GM19193 (cell line): Measurements from ENCODE around the gene WHRN.

Experiments used
- POLR2A ChIP-seq: IDR thresholded peaks from 4 replicates; pipeline ENCODE4 v1.6.1; 2011; ENCODE audit not compliant: insufficient read depth, insufficient read length; ENCODE audit errors: extremely low read depth

The WHRN gene

DNA sequence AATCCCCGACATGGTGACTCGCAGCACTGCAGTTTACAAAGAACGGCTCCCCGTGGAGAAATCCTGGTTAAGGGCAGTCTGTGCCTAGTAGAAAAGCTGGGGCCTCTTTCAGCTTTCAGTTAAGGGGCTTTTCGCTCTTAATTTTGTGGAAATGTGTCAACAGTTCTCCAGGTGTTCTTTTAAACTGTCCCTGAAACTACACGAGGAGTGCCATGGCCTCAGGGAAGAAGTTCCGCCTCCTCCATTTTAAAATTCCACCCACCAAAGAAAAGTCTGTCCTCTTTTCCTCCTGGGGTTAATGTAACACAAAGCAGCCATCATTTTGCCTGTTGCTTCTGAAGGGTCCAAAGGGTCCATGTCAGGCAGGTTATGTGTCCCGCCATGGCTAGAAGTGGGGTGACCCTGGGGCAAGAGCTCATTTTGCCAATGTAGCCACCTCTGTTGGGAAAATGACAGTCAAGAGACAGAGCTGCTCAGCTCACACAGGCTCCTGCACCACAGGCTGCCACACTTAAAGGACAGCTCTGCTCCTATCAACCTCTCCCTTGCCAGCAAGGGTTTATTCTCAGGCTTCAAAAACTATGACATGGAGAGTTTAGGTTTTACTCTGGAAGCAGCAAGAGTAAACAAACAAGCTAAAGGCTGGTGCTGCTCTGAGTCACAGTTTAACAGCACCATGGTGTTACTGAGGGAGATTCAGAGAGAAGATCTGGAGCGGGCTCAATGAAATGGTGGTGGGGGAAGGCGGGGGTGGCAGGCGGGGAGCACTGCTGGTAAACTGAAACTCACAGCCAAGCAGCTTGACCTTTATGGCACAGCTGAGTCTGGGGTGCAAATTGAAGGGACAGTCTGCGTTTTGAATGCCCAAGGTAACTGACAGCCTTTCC is 3.2 kb downstream of the WHRN start:
- no peak for TF ChIP-seq POLR2A

DNA sequence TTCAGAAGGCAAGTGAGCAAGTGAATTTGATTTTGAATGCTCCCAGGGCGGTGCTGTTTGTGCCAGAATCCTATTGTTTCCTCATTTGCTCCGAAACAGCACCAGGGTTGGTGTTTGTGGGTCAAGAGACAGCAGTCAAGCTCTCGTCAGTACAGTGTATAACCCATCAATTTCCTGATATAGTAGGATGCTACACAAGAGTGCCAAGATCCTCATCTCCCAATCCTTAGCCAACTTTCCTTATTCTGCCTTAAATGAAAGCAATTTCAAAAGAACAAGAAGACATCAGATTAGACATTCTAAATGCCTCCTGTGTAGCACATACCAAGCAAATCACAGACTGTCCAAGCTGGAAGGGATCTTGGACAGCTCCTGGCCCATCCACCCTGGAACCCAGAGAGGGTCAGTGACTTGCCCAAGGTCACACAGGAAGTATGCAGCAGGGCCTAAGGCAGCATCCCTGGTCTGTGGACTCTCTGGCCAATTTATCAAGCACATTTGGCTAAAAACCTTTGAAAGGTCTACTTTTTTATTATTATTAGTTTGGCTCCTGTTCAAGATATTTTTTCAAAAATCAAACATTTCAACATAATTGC is 4.5 kb downstream of the WHRN start:
- no peak for TF ChIP-seq POLR2A

DNA sequence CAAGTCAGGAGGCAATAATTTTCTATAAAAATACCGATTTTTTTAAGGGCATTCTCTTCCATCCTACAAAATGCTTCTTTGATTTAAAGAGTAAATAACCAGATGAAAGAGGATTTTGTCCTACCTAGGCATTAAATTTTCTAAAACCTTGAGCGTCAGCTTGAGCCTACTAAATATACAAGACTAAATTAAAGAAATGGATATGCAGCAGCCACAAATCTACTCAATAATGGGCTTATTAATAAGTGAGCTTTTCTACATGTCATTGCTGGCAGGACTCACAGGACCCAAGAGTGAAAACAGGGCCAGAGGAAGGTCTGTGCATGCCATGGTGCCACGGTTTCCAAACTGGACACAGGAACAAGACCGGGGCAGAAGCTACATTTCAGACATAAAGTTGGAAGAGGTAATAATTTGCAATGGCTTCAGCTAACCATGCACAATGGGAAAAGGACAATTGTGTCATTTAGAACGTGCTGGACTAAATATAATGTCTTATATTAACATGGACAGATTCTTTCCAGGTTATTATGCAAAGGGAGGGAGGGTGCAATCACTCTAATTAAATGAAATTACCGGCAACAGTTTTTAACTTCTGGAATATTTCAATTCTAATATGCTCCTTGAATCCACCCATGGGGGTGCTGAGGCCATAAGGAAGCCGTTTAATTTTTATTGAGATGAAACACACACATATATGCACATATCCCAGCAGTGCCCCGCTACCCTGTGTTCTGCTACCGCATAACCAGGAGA is 5.2 kb downstream of the WHRN start:
- no peak for TF ChIP-seq POLR2A

DNA sequence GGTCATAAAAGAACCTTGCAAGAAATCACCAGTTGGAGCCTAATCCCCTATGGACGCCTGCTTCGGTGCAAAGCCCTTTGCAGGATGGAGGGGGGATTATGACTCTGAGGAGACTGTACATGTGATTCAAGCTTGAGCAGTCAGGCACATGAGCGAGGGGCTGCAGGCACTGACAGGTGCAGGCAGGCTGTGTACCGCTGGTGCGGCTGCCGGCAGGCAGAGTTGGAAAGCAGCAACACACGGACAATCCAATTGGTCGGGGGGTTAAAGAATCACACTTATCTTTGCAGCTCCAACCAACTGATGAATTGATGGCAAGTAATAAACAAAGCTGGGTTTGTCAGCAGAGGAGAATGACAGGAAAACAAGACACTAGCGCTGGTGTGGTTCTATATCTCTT is 5.7 kb downstream of the WHRN start:
- no peak for TF ChIP-seq POLR2A

DNA sequence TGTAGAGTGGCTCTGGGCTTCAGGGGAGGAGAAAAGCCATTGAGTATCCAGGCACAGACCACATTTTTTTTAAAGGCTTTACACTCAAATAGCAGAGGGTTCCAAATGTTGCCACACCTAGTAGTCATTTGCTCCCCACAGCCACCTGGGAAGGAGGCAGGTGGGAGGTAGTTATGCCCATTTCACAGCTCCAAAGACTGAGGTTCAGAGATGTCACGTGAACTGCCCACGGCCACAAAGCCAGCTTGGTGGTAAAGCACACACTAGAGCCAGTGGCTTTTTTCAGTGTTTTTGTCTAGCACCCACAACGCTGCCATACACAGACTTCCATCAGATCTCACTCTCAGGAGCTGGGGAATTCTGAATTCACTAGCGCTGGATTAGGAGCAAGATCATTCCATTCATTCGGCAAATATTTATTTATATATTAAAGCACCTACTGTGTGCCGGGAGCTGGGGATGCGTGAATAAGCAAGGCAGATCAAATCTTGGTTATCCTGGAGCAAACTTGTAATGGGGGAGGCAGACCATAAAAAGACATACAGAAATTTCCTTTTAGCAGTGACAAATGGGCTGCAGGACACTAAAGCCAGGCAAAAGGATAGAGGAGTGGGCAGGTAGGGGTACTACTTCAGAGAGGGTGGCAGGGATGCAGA is 7.4 kb downstream of the WHRN start:
- no peak for TF ChIP-seq POLR2A

DNA sequence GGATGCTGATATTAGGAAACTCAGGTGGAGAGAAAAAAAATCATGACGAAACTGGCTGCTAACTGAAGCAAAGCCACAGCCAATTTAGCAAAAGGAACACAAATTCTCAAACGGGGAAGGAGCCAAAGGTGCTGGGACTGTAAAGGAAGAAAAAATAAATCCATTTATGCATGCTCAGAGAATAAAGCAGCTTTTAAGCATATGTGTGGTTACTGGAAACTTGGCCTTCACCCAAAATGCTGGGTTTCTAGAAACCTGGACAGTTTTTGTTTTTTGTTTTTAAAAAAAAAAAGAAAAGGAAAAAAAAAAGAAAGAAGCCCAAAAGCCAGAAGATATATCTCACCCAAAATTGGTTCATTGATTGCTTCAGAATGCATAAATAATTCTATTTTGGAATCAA is 8.0 kb downstream of the WHRN start:
- no peak for TF ChIP-seq POLR2A

DNA sequence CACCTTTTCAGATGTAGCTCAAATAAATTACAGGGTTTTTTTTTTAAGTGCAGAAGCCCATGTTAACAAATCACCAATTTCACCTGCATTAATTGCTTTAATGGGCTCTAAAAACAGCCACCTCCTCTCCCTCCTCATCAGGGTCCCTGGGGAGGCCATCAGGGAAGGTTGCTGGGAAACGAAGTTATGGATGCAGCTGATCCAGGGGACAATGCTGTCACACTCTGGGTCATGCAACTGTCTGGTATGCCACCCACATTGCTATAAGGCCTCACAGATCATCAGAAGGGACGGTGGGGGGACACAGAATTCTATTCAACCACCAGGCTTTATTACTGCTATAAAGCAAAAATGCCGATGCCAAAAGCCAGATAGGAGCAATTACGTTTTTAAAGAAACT is 9.3 kb downstream of the WHRN start:
- no peak for TF ChIP-seq POLR2A

DNA sequence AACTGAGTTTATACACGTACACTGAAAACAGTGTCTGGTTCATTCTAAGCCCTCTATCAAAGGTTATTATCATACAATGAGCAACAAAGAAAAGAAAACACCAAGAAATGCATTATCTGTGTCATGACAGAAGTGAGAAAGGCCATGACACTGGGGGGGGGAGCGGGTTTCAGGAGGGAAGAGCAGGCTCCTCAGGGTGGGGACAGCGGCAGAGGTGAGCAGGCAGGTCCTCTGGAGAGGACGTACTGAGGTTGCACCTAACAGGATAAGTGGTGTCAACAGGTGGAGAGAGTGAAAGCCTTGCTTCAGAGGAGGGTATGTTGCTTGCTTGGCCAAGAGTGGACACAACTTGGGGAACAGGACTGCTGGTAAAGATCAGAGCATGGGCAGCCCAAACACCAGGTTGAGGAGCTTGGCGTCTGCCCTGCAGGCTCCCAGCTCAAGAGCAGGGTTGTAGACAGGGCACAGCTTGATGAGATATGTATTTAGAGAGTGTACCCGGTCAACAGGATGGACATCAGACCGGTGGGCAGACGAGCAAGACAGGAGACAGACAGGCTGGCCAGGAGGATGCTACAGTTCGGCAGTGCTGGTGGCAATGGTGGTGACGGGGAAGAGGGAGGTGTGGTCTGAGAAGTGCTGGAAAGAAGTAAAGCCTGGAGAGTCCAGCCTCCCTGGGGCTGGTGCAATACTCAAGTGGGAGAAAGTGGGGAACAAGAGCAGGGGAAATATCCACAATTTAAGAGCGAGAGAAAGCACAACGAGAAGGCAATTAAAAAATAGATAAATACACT is 10.3 kb downstream of the WHRN start:
- TF ChIP-seq POLR2A, result no peak

DNA sequence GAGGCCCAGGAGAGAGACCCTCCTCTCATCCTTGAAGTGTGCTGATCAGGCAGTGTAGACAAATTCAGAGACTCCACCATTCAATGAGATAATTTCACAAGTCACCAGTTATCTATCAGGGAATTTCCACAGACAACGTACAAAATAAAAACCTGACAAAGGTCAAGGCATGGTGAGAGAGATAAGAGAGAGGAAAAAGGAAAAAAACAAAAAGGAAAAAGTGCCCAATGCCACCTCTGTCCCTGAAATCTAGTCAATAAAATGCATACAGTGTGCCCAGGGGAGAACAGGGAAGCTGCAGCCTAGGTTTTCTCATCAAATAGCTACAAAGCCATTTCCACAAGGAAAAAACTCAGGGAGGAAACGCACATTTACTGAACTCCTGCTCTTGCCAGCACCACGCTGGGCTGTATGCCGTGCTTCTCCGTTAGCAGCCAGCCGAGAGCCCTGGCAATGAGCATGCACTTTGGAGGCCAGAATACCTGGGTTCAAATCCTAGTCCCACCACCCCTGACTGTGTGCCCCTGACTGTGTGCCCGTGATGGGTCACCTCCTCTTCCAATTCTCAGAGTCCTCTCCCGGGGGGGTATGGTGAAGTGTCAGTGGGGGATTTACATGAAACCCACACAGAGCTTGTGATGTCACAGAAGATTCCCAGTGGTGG is 11.6 kb downstream of the WHRN start:
- TF ChIP-seq POLR2A, result no peak

DNA sequence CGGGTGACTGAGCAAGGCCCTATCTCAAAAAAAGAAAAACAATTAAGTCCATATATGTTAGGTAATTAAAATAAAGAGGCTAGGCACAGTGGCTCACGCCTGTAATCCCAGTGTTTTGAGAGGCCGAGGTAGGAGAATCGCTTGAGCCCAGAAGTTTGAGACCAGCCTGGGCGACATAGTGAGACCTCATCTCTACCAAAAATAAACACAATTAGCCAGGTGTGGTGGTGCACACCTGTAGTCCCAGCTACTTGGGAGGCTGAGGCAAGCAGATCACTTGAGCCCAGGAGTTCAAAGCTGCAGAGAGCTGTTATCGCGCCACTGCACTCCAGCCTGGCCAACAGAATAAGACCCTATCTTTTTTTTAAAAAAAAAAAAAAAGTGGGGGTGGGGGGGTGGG is 12.3 kb downstream of the WHRN start:
- TF ChIP-seq POLR2A, result no peak

DNA sequence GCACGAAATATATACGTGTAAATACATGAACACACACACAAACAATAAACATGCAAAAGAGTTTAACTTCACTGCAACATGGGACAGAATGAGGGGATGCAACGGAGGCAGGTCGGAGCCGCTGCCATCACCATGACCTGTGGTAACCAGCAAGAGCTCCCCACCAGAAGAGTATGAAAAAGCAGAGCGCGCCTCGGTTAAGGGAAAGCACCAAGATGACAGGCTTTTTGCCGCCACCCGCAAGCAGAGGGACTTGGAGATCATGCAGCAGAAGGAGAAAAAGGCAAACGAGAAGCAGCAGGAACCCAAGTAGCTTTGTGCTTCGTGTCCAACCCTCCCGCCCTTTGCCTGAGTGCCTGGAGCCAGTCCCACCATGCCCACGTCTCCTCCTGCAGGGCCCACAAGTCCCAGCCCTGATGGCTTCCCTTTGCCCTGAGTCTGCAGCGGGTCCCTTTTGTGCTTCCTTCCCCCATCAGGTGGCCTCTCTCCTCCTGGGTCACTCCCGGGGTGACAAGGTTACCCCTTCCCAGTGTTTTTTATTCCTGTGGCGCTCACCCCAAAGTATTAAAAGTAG is 13.8 kb downstream of the WHRN start:
- TF ChIP-seq POLR2A, result no peak

DNA sequence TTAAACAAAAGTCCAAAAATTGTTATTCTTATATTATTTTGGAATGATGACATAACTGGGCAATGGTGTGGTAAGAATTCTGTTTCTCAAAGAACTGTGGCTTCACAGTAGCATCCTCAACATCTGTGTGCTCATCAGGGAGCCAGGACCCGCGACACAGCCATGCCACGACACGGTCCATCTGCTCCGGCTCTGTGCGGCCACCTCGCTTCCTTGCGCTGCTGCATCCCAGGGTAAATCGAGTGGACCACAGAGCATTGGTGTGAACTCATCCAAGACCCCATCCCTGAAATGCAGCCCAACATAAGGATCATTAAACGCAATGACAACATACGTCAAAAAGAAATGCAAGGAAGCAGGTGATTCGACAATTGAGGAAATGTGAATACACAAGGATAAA is 15.3 kb downstream of the WHRN start:
- no peak for TF ChIP-seq POLR2A

DNA sequence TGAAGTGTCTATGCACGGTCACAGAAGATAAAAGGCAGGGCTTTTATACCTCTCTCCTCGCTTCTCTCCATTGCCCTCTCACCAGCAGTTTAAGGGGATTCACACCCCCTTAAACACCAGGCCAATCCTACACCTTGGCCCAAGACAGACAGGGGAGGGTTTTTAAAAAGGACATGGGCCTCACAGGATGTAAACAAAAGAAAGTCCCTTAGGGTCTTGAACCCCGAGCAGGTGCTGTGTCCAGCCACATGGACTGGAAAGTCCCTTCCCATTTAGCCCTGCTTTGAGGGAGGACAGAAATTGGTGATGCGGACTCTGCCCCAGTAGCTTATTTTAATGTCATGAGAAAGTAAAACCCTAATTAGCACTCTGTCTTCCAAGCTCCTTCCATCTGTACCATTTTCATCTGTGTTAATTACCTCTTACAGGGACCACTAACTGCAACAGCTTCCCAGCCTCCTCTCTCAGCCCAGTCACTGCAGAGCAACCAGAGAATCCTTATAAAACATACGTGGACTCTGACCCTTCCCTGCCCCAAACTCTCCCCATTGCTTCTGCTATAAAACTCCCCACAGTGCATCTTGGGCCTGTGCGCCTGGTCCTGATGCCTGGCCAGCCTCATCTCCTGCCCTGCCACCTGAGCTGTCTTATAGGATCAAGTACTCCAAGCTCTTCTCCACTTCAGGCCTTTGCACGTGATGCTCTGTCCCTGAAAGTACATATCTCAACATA is 16.7 kb downstream of the WHRN start:
- TF ChIP-seq POLR2A, result no peak

DNA sequence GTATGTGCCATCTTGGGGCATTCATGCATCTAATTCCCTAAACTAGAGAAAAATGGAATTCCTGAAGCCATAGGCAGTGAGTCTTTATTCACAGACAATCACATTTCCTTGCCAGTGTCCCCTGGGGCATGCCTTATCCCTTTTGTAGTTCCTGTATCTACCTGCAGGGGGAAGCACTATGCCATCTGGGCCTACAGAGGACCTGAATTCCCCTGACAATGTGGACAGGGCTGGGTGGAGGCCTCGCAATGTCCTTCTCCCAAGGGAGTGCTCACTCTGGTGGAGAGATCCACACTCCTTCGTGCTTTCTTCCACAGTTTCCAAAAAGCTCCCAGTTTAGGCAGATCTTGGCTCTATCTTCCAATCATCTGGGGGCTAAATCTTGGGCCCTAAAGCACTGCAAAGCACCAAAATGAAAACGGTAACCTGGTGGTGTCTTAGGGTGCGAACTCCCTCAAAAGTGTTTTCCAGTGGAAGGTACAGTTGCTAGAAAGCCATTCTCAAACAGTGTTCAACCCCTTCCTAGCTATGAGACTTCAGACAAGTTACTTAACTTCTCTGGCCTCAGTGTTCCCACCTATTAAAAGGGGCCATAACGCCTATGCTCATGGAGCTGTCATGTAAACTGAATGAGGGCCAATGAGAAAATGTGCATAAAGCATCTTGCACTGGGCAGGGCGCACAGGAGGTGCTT is 17.5 kb downstream of the WHRN start:
- no peak for TF ChIP-seq POLR2A
